IMR-90 (cell line): Measurements from ENCODE around the gene NAA15. TPM values are rescaled to one million over a fixed set of nuclear protein-coding genes. Genes with fewer than 3 reads are reported as not detected.

Experiments
- ATAC-seq: fragments of 200-7000 bp; cut with Tn5 transposase; 2 replicates; pipeline ENCODE4 v1.9.1; 2020; ENCODE audit warnings: low read depth, mild to moderate bottlenecking, moderate library complexity
- BruUV-seq: library from RNA; stranded (reverse); fragments of 400-500 nt; replicated peaks from 2 replicates; lab custom pipeline; 2021; lab: Mats Ljungman, UMichigan
- CTCF ChIA-PET: fragments of 300-600 bp; formaldehyde crosslinking; extraction: SDS; loops from one replicate; lab custom pipeline; 2021; ENCODE audit warnings: antibody characterized with exemption; lab: Yijun Ruan, JAX
- POLR2A ChIA-PET: fragments of 300-600 bp; sonication (Branson Sonifier 250); formaldehyde crosslinking; loops from one replicate; lab custom pipeline; 2022; ENCODE audit warnings: antibody characterized with exemption; ENCODE audit not compliant: unreplicated experiment; lab: Charles Lee
- DNase-seq: peaks from one replicate; pipeline ENCODE4 v3.0.0; 2013
- H2AFZ ChIP-seq: replicated peaks from 2 replicates; pipeline ENCODE3; 2013; ENCODE audit warnings: low read length, mild to moderate bottlenecking; ENCODE audit not compliant: poor library complexity
- H2AK5ac ChIP-seq: 2 replicates; pipeline ENCODE4 v1.6.1; 2013; ENCODE audit warnings: low read depth, low read length, inconsistent platforms
- H2AK9ac ChIP-seq: replicated peaks from 2 replicates; pipeline ENCODE3; 2013; ENCODE audit warnings: mild to moderate bottlenecking, low read depth, low read length, moderate library complexity; ENCODE audit not compliant: poor library complexity
- H2BK120ac ChIP-seq: 2 replicates; pipeline ENCODE4 v1.6.1; 2013; ENCODE audit warnings: low read depth, low read length, inconsistent platforms
- H2BK15ac ChIP-seq: 3 replicates; pipeline ENCODE4 v1.6.1; 2013; ENCODE audit warnings: low read depth, low read length, inconsistent platforms
- H2BK20ac ChIP-seq: 2 replicates; pipeline ENCODE4 v1.6.1; 2013; ENCODE audit warnings: low read depth, mild to moderate bottlenecking, inconsistent platforms, low read length, moderate library complexity
- H2BK5ac ChIP-seq: 2 replicates; pipeline ENCODE4 v1.6.1; 2013; ENCODE audit warnings: mild to moderate bottlenecking, low read depth, low read length, inconsistent platforms; ENCODE audit not compliant: poor library complexity, severe bottlenecking
- H3K14ac ChIP-seq: replicated peaks from 2 replicates; pipeline ENCODE4 v1.6.1; 2013; ENCODE audit warnings: low read depth, low read length, inconsistent platforms
- H3K18ac ChIP-seq: 2 replicates; pipeline ENCODE4 v1.6.1; 2013; ENCODE audit warnings: low read depth, low read length, control low read depth
- H3K23ac ChIP-seq: 2 replicates; pipeline ENCODE4 v1.6.1; 2013; ENCODE audit warnings: low read depth, low read length, inconsistent platforms
- H3K27ac ChIP-seq: 2 replicates; pipeline ENCODE4 v1.5.1; 2013; ENCODE audit warnings: mild to moderate bottlenecking, control low read depth, low read length; ENCODE audit not compliant: insufficient read depth
- H3K27me3 ChIP-seq: 2 replicates; pipeline ENCODE4 v1.6.1; 2013; ENCODE audit warnings: low read length; ENCODE audit not compliant: control insufficient read depth, insufficient read depth
- H3K36me3 ChIP-seq: 2 replicates; pipeline ENCODE4 v1.6.1; 2013; ENCODE audit warnings: low read length, mixed read lengths; ENCODE audit not compliant: control insufficient read depth, insufficient read depth
- H3K4ac ChIP-seq: 2 replicates; pipeline ENCODE4 v1.6.1; 2013; ENCODE audit warnings: low read depth, low read length, inconsistent platforms
- H3K4me1 ChIP-seq: 2 replicates; pipeline ENCODE4 v1.6.1; 2013; ENCODE audit warnings: low read length, mixed read lengths; ENCODE audit not compliant: control insufficient read depth, insufficient read depth
- H3K4me2 ChIP-seq: 2 replicates; pipeline ENCODE4 v1.6.1; 2013; ENCODE audit warnings: low read depth, mild to moderate bottlenecking, control low read depth, low read length, moderate library complexity
- H3K4me3 ChIP-seq: 2 replicates; pipeline ENCODE4 v1.5.1; 2013; ENCODE audit warnings: low read depth, mild to moderate bottlenecking, control low read depth, low read length, moderate library complexity; ENCODE audit not compliant: insufficient read depth
- H3K56ac ChIP-seq: 2 replicates; pipeline ENCODE4 v1.6.1; 2013; ENCODE audit warnings: low read length, inconsistent platforms; ENCODE audit not compliant: insufficient read depth; ENCODE audit errors: extremely low read depth
- H3K79me1 ChIP-seq, 2 experiments: 2 replicates each; pipeline ENCODE4 v1.6.1; 2013; ENCODE audit warnings: low read length in 2 of 2, inconsistent platforms in 1 of 2, low read depth in 1 of 2
- H3K9ac ChIP-seq: 2 replicates; pipeline ENCODE4 v1.6.1; 2013; ENCODE audit warnings: low read depth, low read length, control low read depth
- H3K9me1 ChIP-seq: 2 replicates; pipeline ENCODE4 v1.6.1; 2013; ENCODE audit warnings: low read length, inconsistent platforms; ENCODE audit not compliant: insufficient read depth
- H3K9me3 ChIP-seq: 2 replicates; pipeline ENCODE4 v1.6.1; 2013; ENCODE audit warnings: low read length; ENCODE audit not compliant: control insufficient read depth, insufficient read depth
- H4K20me1 ChIP-seq: 2 replicates; pipeline ENCODE4 v1.6.1; 2013; ENCODE audit warnings: low read length, inconsistent platforms; ENCODE audit not compliant: insufficient read depth
- H4K5ac ChIP-seq: 2 replicates; pipeline ENCODE4 v1.6.1; 2013; ENCODE audit warnings: mild to moderate bottlenecking, low read depth, low read length, control low read depth
- H4K8ac ChIP-seq, 2 experiments: 2 replicates each; pipeline ENCODE4 v1.6.1; 2013; ENCODE audit warnings: low read depth in 2 of 2, low read length in 2 of 2, control low read depth in 1 of 2, inconsistent platforms in 1 of 2
- H4K91ac ChIP-seq: 2 replicates; pipeline ENCODE4 v1.6.1; 2013; ENCODE audit warnings: low read depth, low read length, inconsistent platforms; ENCODE audit not compliant: insufficient read depth
- CEBPB ChIP-seq: IDR thresholded peaks from 2 replicates; pipeline ENCODE4 v1.6.1; 2012; ENCODE audit warnings: low read depth, low read length, improper control_type of control experiment
- CHD1 ChIP-seq: IDR thresholded peaks from 2 replicates; pipeline ENCODE4 v1.6.1; 2012; ENCODE audit warnings: low read depth, low read length, improper control_type of control experiment
- ELK1 ChIP-seq: fragments of 150-350 bp; IDR thresholded peaks from 2 replicates; pipeline ENCODE4 v1.6.1; 2016; ENCODE audit warnings: low read depth, mild to moderate bottlenecking, low read length, moderate library complexity, borderline replicate concordance
- FOS ChIP-seq: fragments of 150-350 bp; IDR thresholded peaks from 2 replicates; pipeline ENCODE4 v1.6.1; 2016; ENCODE audit warnings: low read depth, low read length
- MAZ ChIP-seq: IDR thresholded peaks from 2 replicates; pipeline ENCODE4 v1.6.1; 2012; ENCODE audit warnings: low read depth, mild to moderate bottlenecking, low read length, improper control_type of control experiment, moderate library complexity, borderline replicate concordance
- MXI1 ChIP-seq: IDR thresholded peaks from 2 replicates; pipeline ENCODE4 v1.6.1; 2012; ENCODE audit warnings: low read depth, mild to moderate bottlenecking, low read length, moderate library complexity, borderline replicate concordance
- NFE2L2 ChIP-seq: fragments of 150-350 bp; IDR thresholded peaks from 2 replicates; pipeline ENCODE4 v1.6.1; 2016; ENCODE audit warnings: low read depth, mild to moderate bottlenecking, low read length
- RAD21 ChIP-seq: IDR thresholded peaks from 2 replicates; pipeline ENCODE4 v1.6.1; 2012; ENCODE audit warnings: low read length, improper control_type of control experiment
- RCOR1 ChIP-seq: IDR thresholded peaks from 2 replicates; pipeline ENCODE4 v1.6.1; 2012; ENCODE audit warnings: mild to moderate bottlenecking, low read length, improper control_type of control experiment; ENCODE audit not compliant: insufficient replicate concordance
- RFX5 ChIP-seq: IDR thresholded peaks from 2 replicates; pipeline ENCODE4 v1.8.0; 2012; ENCODE audit warnings: low read depth, mild to moderate bottlenecking, low read length, moderate library complexity
- WGBS, 2 experiments: methylation state at CpG; one replicate each; pipeline versions ENCODE4 v1.1.5 to v1.1.7; 2013; ENCODE audit warnings: missing lambda C conversion rate in 2 of 2; ENCODE audit not compliant: insufficient read length in 1 of 2; ENCODE audit errors: extremely low coverage in 2 of 2; 5-methylcytosine and 5-hydroxymethylcytosine counted together
- dilution Hi-C: fragments of 300-500 bp; cut with HindIII; formaldehyde crosslinking; loops from one replicate; pipeline ENCODE4 v1.14.3; 2018; ENCODE audit warnings: low sequenced_read_pairs; ENCODE audit not compliant: unreplicated experiment
- in situ Hi-C: fragments of 300-500 bp; cut with MboI; formaldehyde crosslinking; loops from 3 replicates; pipeline ENCODE4 v1.14.3; 2019; ENCODE audit warnings: low sequenced_read_pairs, inconsistent platforms, mixed read lengths
- intact Hi-C: fragments of 100-400 bp; cut with micrococcal nuclease; formaldehyde crosslinking; loops from 2 replicates; pipeline ENCODE4 v1.10.0; 2022
- polyA plus RNA-seq, 3 experiments: library from polyadenylated mRNA; depleted of rRNA; stranded (reverse); fragments of >200 nt; gene quantifications; 2 replicates each; pipeline ENCODE4 v1.2.3, GENCODE V29; 2012; ENCODE audit warnings: low replicate concordance in 1 of 3
- total RNA-seq: library from RNA; depleted of rRNA; stranded (reverse); fragments of >200 nt; gene quantifications from 2 replicates; pipeline ENCODE4 v1.2.3, GENCODE V29; 2012
- TF ChIP-seq, protein P1 (sequence below): fragments of 150-350 bp; IDR thresholded peaks from 2 replicates; pipeline ENCODE4 v1.6.1; 2017; ENCODE audit warnings: mild to moderate bottlenecking, antibody characterized with exemption, low read length, low read depth
- TF ChIP-seq, protein P2 (sequence below): conservative IDR thresholded peaks from 2 replicates; pipeline ENCODE4 v1.5.1; 2012; ENCODE audit warnings: mild to moderate bottlenecking, low read depth, low read length, improper control_type of control experiment

Gene NAA15
- total and polyA plus RNA-seq, 2 of the 4 experiments (the other 2 are of a cell fraction), result 11.0 to 43.4 TPM

- peak overlapping the region; percentile 93 for H4K5ac ChIP-seq
- peak overlapping the region; percentile 85 for H2BK120ac ChIP-seq
- BruUV-seq, result no TSS peak
- peak overlapping the region; percentile 93 for H3K9ac ChIP-seq
- peak overlapping the region; percentile 94 for H4K91ac ChIP-seq
- H2BK20ac ChIP-seq, result no peak overlapping the region; the same call in 1 of the 2 replicates
- POLR2A ChIA-PET, result interaction anchor here (0.5 to 1.1 kb wide), 2 partner anchors 10 to 13 kb away, joined by 3 read pairs; no protein-coding TSS in a partner anchor
- intact Hi-C loops, result loop anchor here (1.0 to 2.0 kb wide), 4 partner anchors 66 to 265 kb away; partner anchors contain the start of gene ELF2
- CTCF ChIA-PET, result interaction anchor here (0.5 to 3.0 kb wide), 11 partner anchors 10 to 558 kb away, joined by 3 to 13 read pairs (median 4); no protein-coding TSS in a partner anchor
- no peaks in the 10 kb centered on the region for H3K9me3 ChIP-seq
- peak overlapping the region; percentile 94 for H2BK5ac ChIP-seq
- H3K23ac ChIP-seq, result peak overlapping the region; percentile 97
- peak overlapping the region; percentile 98 for H3K4me2 ChIP-seq
- 1% methylated on average over 27 of the region's 51 CpGs; no CpG with 5 or more reads in 1 of the 2 experiments for WGBS, 2 experiments
- peak overlapping the region; percentile 37; the same call in 1 of the 3 replicates for H2BK15ac ChIP-seq
- H3K27me3 ChIP-seq, result no peaks in the 10 kb centered on the region
- peak overlapping the region; percentile 97 for H2AFZ ChIP-seq
- peak overlapping the region; percentile 93 for H3K14ac ChIP-seq
- peak; percentile 91 for DNase-seq
- H3K9me1 ChIP-seq, result 0 out of 2 replicates have a peak, but pooled peaks cover 2% of the 10 kb centered on the region
- no peaks in the 10 kb centered on the region for H4K20me1 ChIP-seq
- H2AK9ac ChIP-seq, result peak overlapping the region; percentile 84
- H3K27ac ChIP-seq, result peak overlapping the region; percentile 97
- peaks cover 4% of the 10 kb centered on the region; the same call in 1 of the 2 replicates for H3K4me1 ChIP-seq
- peak overlapping the region; percentile 89 for H3K4me3 ChIP-seq
- peaks cover 5% of the 10 kb centered on the region for H3K36me3 ChIP-seq
- in situ Hi-C loops, result loop anchor here (5.0 to 10.0 kb wide), 3 partner anchors 63 to 191 kb away; no protein-coding TSS in a partner anchor
- peak overlapping the region; percentile 74 for H3K18ac ChIP-seq
- H4K8ac ChIP-seq, result peak overlapping the region; percentile 86 to 95
- peak overlapping the region; percentile 83 for H3K56ac ChIP-seq
- H3K4ac ChIP-seq, result peak overlapping the region; percentile 92
- peak overlapping the region; percentile 32 for H2AK5ac ChIP-seq
- dilution Hi-C loops, result no loop called here
- peaks cover 10 to 41% of the 10 kb centered on the region in 2 experiments for H3K79me1 ChIP-seq
- peak; percentile 97 for ATAC-seq
- TF ChIP-seq, protein P1, sequence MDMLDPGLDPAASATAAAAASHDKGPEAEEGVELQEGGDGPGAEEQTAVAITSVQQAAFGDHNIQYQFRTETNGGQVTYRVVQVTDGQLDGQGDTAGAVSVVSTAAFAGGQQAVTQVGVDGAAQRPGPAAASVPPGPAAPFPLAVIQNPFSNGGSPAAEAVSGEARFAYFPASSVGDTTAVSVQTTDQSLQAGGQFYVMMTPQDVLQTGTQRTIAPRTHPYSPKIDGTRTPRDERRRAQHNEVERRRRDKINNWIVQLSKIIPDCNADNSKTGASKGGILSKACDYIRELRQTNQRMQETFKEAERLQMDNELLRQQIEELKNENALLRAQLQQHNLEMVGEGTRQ, result no peak
- TF ChIP-seq CHD1 (no peak), FOS (no peak), ELK1 (no peak), RCOR1 (no peak), CEBPB (0 out of 2 replicates have a peak, but pooled peaks have one; percentile 5), RAD21 (peak; percentile 86), MAZ (peak; percentile 71; the same call in 1 of the 2 replicates), RFX5 (no peak), MXI1 (no peak), NFE2L2 (no peak)
- TF ChIP-seq, protein P2, sequence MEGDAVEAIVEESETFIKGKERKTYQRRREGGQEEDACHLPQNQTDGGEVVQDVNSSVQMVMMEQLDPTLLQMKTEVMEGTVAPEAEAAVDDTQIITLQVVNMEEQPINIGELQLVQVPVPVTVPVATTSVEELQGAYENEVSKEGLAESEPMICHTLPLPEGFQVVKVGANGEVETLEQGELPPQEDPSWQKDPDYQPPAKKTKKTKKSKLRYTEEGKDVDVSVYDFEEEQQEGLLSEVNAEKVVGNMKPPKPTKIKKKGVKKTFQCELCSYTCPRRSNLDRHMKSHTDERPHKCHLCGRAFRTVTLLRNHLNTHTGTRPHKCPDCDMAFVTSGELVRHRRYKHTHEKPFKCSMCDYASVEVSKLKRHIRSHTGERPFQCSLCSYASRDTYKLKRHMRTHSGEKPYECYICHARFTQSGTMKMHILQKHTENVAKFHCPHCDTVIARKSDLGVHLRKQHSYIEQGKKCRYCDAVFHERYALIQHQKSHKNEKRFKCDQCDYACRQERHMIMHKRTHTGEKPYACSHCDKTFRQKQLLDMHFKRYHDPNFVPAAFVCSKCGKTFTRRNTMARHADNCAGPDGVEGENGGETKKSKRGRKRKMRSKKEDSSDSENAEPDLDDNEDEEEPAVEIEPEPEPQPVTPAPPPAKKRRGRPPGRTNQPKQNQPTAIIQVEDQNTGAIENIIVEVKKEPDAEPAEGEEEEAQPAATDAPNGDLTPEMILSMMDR, result peak; percentile 98
Observed at GRCh38 chr4:139295206-139295941, 5.9 kb upstream of the NAA15 start.
